ENCODE measurements around the gene FBXL5. TPM values are rescaled to one million over a fixed set of nuclear protein-coding genes. Genes with fewer than 3 reads are reported as not detected.

FBXL5 gene
- 76.7 and 173 TPM in 2 replicates for total RNA-seq

GRCh38 chr4:15655223-15656037, at the start of gene FBXL5:
Gene FBXL5 (minus strand): TSS chr4:15655357. CDS start chr4:15655287, 70 bp downstream.

GRCh38 chr4:15702941-15703403, 47.8 kb upstream of the FBXL5 start, which contains the start of gene BST1:
Gene BST1 (plus strand): TSS chr4:15703065. CDS start chr4:15703145, 80 bp downstream.

GRCh38 chr4:15681372-15682241, 26.4 kb upstream of the FBXL5 start, which contains the start of gene FAM200B:
Gene FAM200B (plus strand): TSS chr4:15681827. CDS start chr4:15686978, 5,151 bp downstream.

Other genes starting within 250 kb of the FBXL5 start
- not detected in 2 replicates for gene C1QTNF7, start 227.3 kb downstream of the FBXL5 start, total RNA-seq
- gene CC2D2A, start 185.5 kb downstream of the FBXL5 start, total RNA-seq, result 3.9 and 4.7 TPM in 2 replicates
- 14.6 and 16.1 TPM in 2 replicates for gene FAM200B, start 26.5 kb upstream of the FBXL5 start, total RNA-seq
- 5.2 and 6.5 TPM in 2 replicates for gene BST1, start 47.7 kb upstream of the FBXL5 start, total RNA-seq
- under 0.01 TPM in 1 of 2 replicates, not detected in the other for gene CD38, start 123.0 kb upstream of the FBXL5 start, total RNA-seq

Data from epithelial cell of umbilical artery (primary cell).